Stimulated activated CD4-positive, alpha-beta T cell treated with anti-CD3 and anti-CD28 coated beads, Interleukin-15, amount 100 ng/mL, for 1 hour (primary cell): ENCODE measurements around the gene ZNF445.
"Not testable (repeated sequence)": the region's sequence is repeated elsewhere in the genome, so short reads cannot be mapped to it uniquely, and the experiment has no call there.

Experiments used
- DNase-seq, 2 donors: peaks; one replicate each; pipeline ENCODE4 v3.0.0-alpha.2; 2020; ENCODE audit warnings: low read depth in 1 of 2, low spot score in 1 of 2

Gene ZNF445

GRCh38 chr3:44402548-44402947 lies 74.9 kb downstream of the ZNF445 start:
- no peak for DNase-seq

- DNase-seq, result no peak
Observed at GRCh38 chr3:44400771-44401170, 76.7 kb downstream of the ZNF445 start.

GRCh38 chr3:44398853-44399252 lies 78.6 kb downstream of the ZNF445 start:
- DNase-seq, result no peak

GRCh38 chr3:44398271-44398670 lies 79.2 kb downstream of the ZNF445 start:
- not testable (repeated sequence) for DNase-seq

- DNase-seq, result no peak
Observed at GRCh38 chr3:44396200-44397171, 81.0 kb downstream of the ZNF445 start.

GRCh38 chr3:44395714-44396113 lies 81.8 kb downstream of the ZNF445 start:
- no peak for DNase-seq

GRCh38 chr3:44392489-44392888 lies 85.0 kb downstream of the ZNF445 start:
- DNase-seq, result no peak

- DNase-seq, result no peak
Observed at GRCh38 chr3:44387404-44387803, 90.1 kb downstream of the ZNF445 start.
